Breast epithelium (tissue), 4 donors: ENCODE data around the gene EFHD1. TPM values are rescaled to one million over a fixed set of nuclear protein-coding genes. Genes with fewer than 3 reads are reported as not detected.

Experiments
- DNase-seq, 2 donors: peaks; one replicate each; pipeline ENCODE4 v3.0.0-alpha.2; 2019; ENCODE audit warnings: low spot score in 2 of 2
- H3K27ac ChIP-seq, 2 donors: fragments of 200-600 bp; sonication (generic) in 1 of 2; one replicate each; pipeline ENCODE4 v1.5.1; 2016 to 2019; ENCODE audit warnings: mild to moderate bottlenecking in 1 of 2
- H3K27me3 ChIP-seq, 2 donors: fragments of 200-600 bp; sonication (generic) in 1 of 2; one replicate each; pipeline versions ENCODE4 v1.5.1 to v1.6.0; 2017 to 2019; ENCODE audit warnings: control low read depth in 1 of 2, mild to moderate bottlenecking in 1 of 2
- H3K36me3 ChIP-seq: fragments of 200-600 bp; one replicate; pipeline ENCODE4 v1.5.1; 2019
- H3K4me1 ChIP-seq, 2 donors: fragments of 200-600 bp; sonication (generic); one replicate each; pipeline ENCODE4 v1.5.1; 2016 to 2019; ENCODE audit warnings: control low read depth in 1 of 2
- H3K4me3 ChIP-seq, 3 donors: fragments of 200-600 bp; sonication (generic); 1 replicate in 2 of 3; 2 replicates in 1 of 3; pipeline ENCODE4 v1.5.1; 2016 to 2019; ENCODE audit warnings: mild to moderate bottlenecking in 3 of 3, moderate library complexity in 2 of 3
- H3K9me3 ChIP-seq, 2 donors: fragments of 200-600 bp; sonication (generic) in 1 of 2; one replicate each; pipeline ENCODE4 v1.5.1; 2016 to 2019; ENCODE audit warnings: control low read depth in 1 of 2
- POLR2A ChIP-seq: fragments of 450-650 bp; IDR thresholded peaks from one replicate; pipeline ENCODE4 v1.6.1; 2016; ENCODE audit warnings: antibody characterized with exemption, mild to moderate bottlenecking, moderate library complexity
- POLR2AphosphoS5 ChIP-seq, 3 donors: sonication (generic); formaldehyde crosslinking; IDR thresholded peaks; one replicate each; pipeline ENCODE4 v1.6.1; 2017; ENCODE audit warnings: antibody characterized with exemption in 3 of 3
- intact Hi-C: fragments of 100-400 bp; cut with DNase I; formaldehyde crosslinking; loops from one replicate; pipeline ENCODE4 v1.15.1; 2023; ENCODE audit warnings: low total_unique reads
- total RNA-seq, 3 donors: library from RNA; depleted of rRNA; stranded (reverse); fragments of >200 nt; gene quantifications; one replicate each; pipeline ENCODE4 v1.1.0, GENCODE V29; 2016
- TF ChIP-seq, protein P1 (sequence below), 3 donors: fragments of 450-650 bp; IDR thresholded peaks; one replicate each; pipeline ENCODE4 v1.5.1; 2016 to 2017; ENCODE audit warnings: antibody characterized with exemption in 3 of 3, mild to moderate bottlenecking in 3 of 3, moderate library complexity in 3 of 3

Gene EFHD1
- total RNA-seq, 3 donors from 2014 or later: 31.0 to 67.2 (median 52.8) TPM

DNA sequence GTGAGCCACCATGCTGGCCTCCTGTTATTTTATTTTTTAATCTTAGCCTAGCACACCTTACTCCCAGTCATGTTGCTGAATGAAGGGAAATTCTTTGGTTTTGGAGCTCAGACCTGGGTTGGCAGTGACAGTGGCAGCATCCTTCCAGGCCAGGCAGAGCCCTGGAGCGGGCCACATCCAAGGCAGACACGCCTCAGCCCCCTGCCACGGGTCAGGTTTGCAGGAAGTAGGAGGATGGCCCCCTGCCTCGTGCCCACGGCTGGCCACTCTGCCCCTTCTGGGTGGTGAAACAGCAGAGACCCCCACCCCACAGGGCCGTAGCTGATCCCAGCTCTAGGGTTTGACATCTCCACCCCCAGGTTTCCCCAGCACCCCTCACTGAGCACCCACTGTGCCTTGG, 11.7 kb downstream of the EFHD1 start:
- Histone ChIP-seq H3K36me3 (no peaks in the 10 kb centered on the region), H3K4me3 (no peak overlapping the region), H3K9me3 (no peaks in the 10 kb centered on the region), H3K4me1 (no peaks in the 10 kb centered on the region), H3K27me3 (no peaks in the 10 kb centered on the region), H3K27ac (peak overlapping the region in 1 of 2 donors; percentile 43)
- no peak for DNase-seq
- TF ChIP-seq POLR2A (no peak), POLR2AphosphoS5 (IDR thresholded peaks at IDR 0.05) (no peak)
- TF ChIP-seq, protein P1, sequence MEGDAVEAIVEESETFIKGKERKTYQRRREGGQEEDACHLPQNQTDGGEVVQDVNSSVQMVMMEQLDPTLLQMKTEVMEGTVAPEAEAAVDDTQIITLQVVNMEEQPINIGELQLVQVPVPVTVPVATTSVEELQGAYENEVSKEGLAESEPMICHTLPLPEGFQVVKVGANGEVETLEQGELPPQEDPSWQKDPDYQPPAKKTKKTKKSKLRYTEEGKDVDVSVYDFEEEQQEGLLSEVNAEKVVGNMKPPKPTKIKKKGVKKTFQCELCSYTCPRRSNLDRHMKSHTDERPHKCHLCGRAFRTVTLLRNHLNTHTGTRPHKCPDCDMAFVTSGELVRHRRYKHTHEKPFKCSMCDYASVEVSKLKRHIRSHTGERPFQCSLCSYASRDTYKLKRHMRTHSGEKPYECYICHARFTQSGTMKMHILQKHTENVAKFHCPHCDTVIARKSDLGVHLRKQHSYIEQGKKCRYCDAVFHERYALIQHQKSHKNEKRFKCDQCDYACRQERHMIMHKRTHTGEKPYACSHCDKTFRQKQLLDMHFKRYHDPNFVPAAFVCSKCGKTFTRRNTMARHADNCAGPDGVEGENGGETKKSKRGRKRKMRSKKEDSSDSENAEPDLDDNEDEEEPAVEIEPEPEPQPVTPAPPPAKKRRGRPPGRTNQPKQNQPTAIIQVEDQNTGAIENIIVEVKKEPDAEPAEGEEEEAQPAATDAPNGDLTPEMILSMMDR (IDR thresholded peaks at IDR 0.05): no peak
- intact Hi-C loops: no loop called here

DNA sequence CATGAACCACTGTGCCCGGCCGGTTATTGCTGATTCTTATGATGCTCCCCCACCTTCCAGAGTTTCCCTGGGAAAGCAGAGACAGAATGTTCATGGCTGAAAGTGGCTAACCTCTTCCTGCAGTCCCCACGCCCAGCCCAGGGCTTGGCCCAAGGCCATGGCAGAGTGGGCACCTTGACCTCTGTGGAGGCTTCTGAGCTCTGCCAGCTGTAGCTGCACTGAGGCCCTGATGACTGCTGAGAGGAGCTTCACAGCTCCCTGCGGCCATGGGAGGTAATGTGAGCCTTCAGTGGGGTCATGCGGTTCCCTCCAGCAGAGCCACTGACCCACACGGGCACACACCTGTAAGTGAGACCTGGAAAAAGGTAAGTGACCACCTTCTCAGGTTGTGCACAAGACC, 13.3 kb downstream of the EFHD1 start:
- no peak for DNase-seq
- H3K36me3 ChIP-seq: no peaks in the 10 kb centered on the region

DNA sequence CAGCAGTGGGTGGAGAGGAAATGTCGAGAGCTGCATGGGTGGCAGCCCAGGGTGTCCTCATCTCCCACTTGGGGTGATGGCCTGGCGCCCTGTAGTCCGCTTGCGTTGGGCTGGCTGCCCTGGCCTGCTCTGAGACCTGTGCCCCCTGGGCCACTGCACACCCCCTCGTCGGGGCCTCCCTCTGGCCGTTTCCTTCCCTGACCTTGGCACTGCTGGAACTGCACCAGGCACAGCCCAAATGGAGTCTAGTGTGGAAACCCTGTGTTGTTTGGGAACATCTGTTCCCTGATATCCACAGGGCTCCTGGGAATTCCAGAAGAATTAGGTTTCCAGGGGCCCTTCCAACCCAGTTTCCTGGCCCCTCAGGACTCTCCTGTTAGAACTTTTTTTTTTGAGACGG, 13.9 kb downstream of the EFHD1 start:
- H3K4me1 ChIP-seq: no peaks in the 10 kb centered on the region
- intact Hi-C loops: no loop called here
- H3K36me3 ChIP-seq: no peaks in the 10 kb centered on the region

More for the DNA sequence above, 13.3 kb downstream of the EFHD1 start:
- intact Hi-C loops: no loop called here
- no peaks in the 10 kb centered on the region for H3K27me3 ChIP-seq
- peak overlapping the region in 1 of 2 donors; percentile 16 for H3K27ac ChIP-seq
- no peaks in the 10 kb centered on the region for H3K4me1 ChIP-seq
- TF ChIP-seq POLR2AphosphoS5 (IDR thresholded peaks at IDR 0.05) (no peak), POLR2A (no peak)
- TF ChIP-seq, protein P1 (IDR thresholded peaks at IDR 0.05): no peak
- no peak overlapping the region for H3K4me3 ChIP-seq
- H3K9me3 ChIP-seq: no peaks in the 10 kb centered on the region

GRCh38 chr2:232649033-232649432, 15.6 kb downstream of the EFHD1 start:
- H3K9me3 ChIP-seq: no peaks in the 10 kb centered on the region
- no peaks in the 10 kb centered on the region for H3K27me3 ChIP-seq
- intact Hi-C loops: no loop called here
- no peaks in the 10 kb centered on the region for H3K4me1 ChIP-seq
- H3K4me3 ChIP-seq: no peak overlapping the region
- H3K27ac ChIP-seq: peak overlapping the region; percentile 1 to 63
- TF ChIP-seq POLR2AphosphoS5 (IDR thresholded peaks at IDR 0.05) (no peak), POLR2A (no peak)
- TF ChIP-seq, protein P1 (IDR thresholded peaks at IDR 0.05): no peak
- no peak for DNase-seq
- H3K36me3 ChIP-seq: no peaks in the 10 kb centered on the region

More for the DNA sequence above, 13.9 kb downstream of the EFHD1 start:
- Histone ChIP-seq H3K9me3 (no peaks in the 10 kb centered on the region), H3K4me3 (no peak overlapping the region), H3K27ac (peak overlapping the region in 1 of 2 donors; percentile 16), H3K27me3 (no peaks in the 10 kb centered on the region)
- TF ChIP-seq, protein P1 (IDR thresholded peaks at IDR 0.05): no peak
- TF ChIP-seq POLR2AphosphoS5 (IDR thresholded peaks at IDR 0.05) (no peak), POLR2A (no peak)
- no peak for DNase-seq

DNA sequence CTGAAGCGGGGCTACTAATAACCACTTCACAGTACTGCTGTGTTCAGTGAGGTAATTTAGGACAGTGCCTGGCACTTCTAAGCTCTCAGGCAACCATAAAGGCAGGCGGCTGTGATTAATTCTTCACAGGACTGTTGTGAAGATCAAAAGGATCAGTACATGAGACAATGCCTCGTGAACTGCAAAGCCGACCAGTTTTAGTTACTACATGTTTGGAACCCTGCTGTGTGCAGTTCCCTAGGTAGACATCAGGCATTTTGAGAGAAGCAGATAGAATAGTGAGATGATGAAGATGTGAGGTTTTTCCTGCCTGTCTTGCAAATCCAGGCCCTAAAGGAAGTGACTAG, 19.1 kb downstream of the EFHD1 start:
- H3K36me3 ChIP-seq: no peaks in the 10 kb centered on the region
- no peak for TF ChIP-seq POLR2AphosphoS5 (IDR thresholded peaks at IDR 0.05)
- TF ChIP-seq, protein P1 (IDR thresholded peaks at IDR 0.05): no peak
- TF ChIP-seq POLR2A: no peak

More for the DNA sequence above, 19.1 kb downstream of the EFHD1 start:
- Histone ChIP-seq H3K27me3 (no peaks in the 10 kb centered on the region), H3K9me3 (no peaks in the 10 kb centered on the region), H3K4me1 (peaks cover 0 to 3% of the 10 kb centered on the region in 2 donors), H3K27ac (peak overlapping the region; percentile 61 to 77), H3K4me3 (no peak overlapping the region)
- intact Hi-C loops: no loop called here
- no peak for DNase-seq
